OCI-LY7 (cell line): Measurements from ENCODE around the gene SH3YL1. TPM values are rescaled to one million over a fixed set of nuclear protein-coding genes. Genes with fewer than 3 reads are reported as not detected.
A peak's percentile ranks its signal among the peaks of the same experiment; 100 is the strongest.

Experiments
- BruUV-seq: library from RNA; stranded (reverse); fragments of 400-500 nt; replicated peaks from 2 replicates; lab custom pipeline; 2021; lab: Mats Ljungman, UMichigan
- CTCF ChIA-PET: fragments of 300-600 bp; sonication (Branson Sonifier 250); formaldehyde crosslinking; loops from one replicate; lab custom pipeline; 2022; ENCODE audit warnings: antibody characterized with exemption; ENCODE audit not compliant: unreplicated experiment; lab: Charles Lee
- POLR2A ChIA-PET: fragments of 300-600 bp; sonication (Branson Sonifier 250); formaldehyde crosslinking; loops from one replicate; lab custom pipeline; 2022; ENCODE audit warnings: antibody characterized with exemption; lab: Charles Lee
- DNase-seq: peaks from one replicate; pipeline ENCODE4 v3.0.0-alpha.2; 2015; ENCODE audit warnings: low spot score
- H2AFZ ChIP-seq: fragments of 200-600 bp; sonication (generic), shearing (Covaris generic); 2 replicates; pipeline ENCODE4 v1.6.1; 2014; ENCODE audit warnings: mild to moderate bottlenecking, antibody characterized with exemption, low read length, moderate library complexity
- H3K27ac ChIP-seq: fragments of 200-600 bp; sonication (generic); 2 replicates; pipeline ENCODE4 v1.5.1; 2014; ENCODE audit warnings: mixed run types, low read depth, mild to moderate bottlenecking, moderate library complexity, low read length, inconsistent platforms; ENCODE audit not compliant: poor library complexity, severe bottlenecking
- H3K36me3 ChIP-seq: fragments of 200-600 bp; sonication (generic); 2 replicates; pipeline ENCODE4 v1.6.1; 2014; ENCODE audit warnings: mild to moderate bottlenecking, antibody characterized with exemption, low read length, moderate library complexity, mixed read lengths; ENCODE audit not compliant: insufficient read depth
- H3K4me1 ChIP-seq: fragments of 200-600 bp; sonication (generic); 2 replicates; pipeline ENCODE4 v1.5.1; 2014; ENCODE audit warnings: mild to moderate bottlenecking, low read length; ENCODE audit not compliant: insufficient read depth, poor library complexity, severe bottlenecking
- H3K4me2 ChIP-seq: fragments of 200-600 bp; sonication (generic); 2 replicates; pipeline ENCODE4 v1.6.1; 2014; ENCODE audit warnings: mild to moderate bottlenecking, low read length
- H3K4me3 ChIP-seq: fragments of 200-600 bp; sonication (generic); 2 replicates; pipeline ENCODE4 v1.5.1; 2014; ENCODE audit warnings: mild to moderate bottlenecking, low read depth, low read length; ENCODE audit not compliant: poor library complexity, severe bottlenecking
- H3K79me2 ChIP-seq: fragments of 200-600 bp; sonication (generic); 2 replicates; pipeline ENCODE4 v1.6.1; 2016; ENCODE audit warnings: low read depth, mild to moderate bottlenecking, low read length, moderate library complexity, mixed read lengths; ENCODE audit not compliant: insufficient read depth
- H3K9me2 ChIP-seq: fragments of 200-600 bp; sonication (generic); 2 replicates; pipeline ENCODE4 v1.6.1; 2016; ENCODE audit warnings: mild to moderate bottlenecking, low read length, mixed read lengths; ENCODE audit not compliant: insufficient read depth
- H3K9me3 ChIP-seq: fragments of 200-600 bp; sonication (generic); 2 replicates; pipeline ENCODE4 v1.6.1; 2014; ENCODE audit warnings: mild to moderate bottlenecking, mixed run types, low read length, mixed read lengths
- H4K20me1 ChIP-seq: fragments of 200-600 bp; sonication (generic); 2 replicates; pipeline ENCODE4 v1.6.1; 2014; ENCODE audit warnings: mild to moderate bottlenecking, antibody characterized with exemption, low read length, moderate library complexity, mixed read lengths; ENCODE audit not compliant: insufficient read depth
- CTCF ChIP-seq: fragments of 200-600 bp; sonication (generic); conservative IDR thresholded peaks from 2 replicates; pipeline ENCODE4 v1.5.1; 2014; ENCODE audit warnings: mild to moderate bottlenecking, antibody characterized with exemption, low read length, moderate library complexity, mixed read lengths
- EZH2phosphoT487 ChIP-seq: fragments of 200-600 bp; sonication (generic); IDR thresholded peaks from 2 replicates; pipeline ENCODE4 v1.6.1; 2018; ENCODE audit warnings: low read depth, borderline replicate concordance, mild to moderate bottlenecking, mixed run types, antibody characterized with exemption, low read length, moderate library complexity, mixed read lengths
- intact Hi-C: fragments of 100-400 bp; cut with micrococcal nuclease; formaldehyde crosslinking; loops from one replicate; pipeline ENCODE4 v1.10.0; 2022; ENCODE audit not compliant: unreplicated experiment
- total RNA-seq, 2 experiments: library from RNA; depleted of rRNA in 1 of 2; stranded (reverse); fragments of >200 nt in 1 of 2; shearing (Covaris generic) in 1 of 2; gene quantifications; 2 replicates each; pipeline ENCODE4 v1.2.3, GENCODE V29; 2014 to 2022

The SH3YL1 gene
- total RNA-seq, 2 experiments from 2014 or later, result 21.3 to 30.9 TPM

- no peak for DNase-seq
- Histone ChIP-seq H3K4me1 (peaks cover 45% of the 10 kb centered on the region), H3K27ac (no peak overlapping the region), H4K20me1 (peaks cover 75% of the 10 kb centered on the region), H3K9me2 (no peaks in the 10 kb centered on the region), H3K4me3 (no peak overlapping the region), H2AFZ (no peak overlapping the region), H3K9me3 (no peaks in the 10 kb centered on the region), H3K36me3 (peaks cover 74% of the 10 kb centered on the region), H3K4me2 (peak overlapping the region; percentile 81; the same call in 1 of the 2 replicates), H3K79me2 (peaks cover 97% of the 10 kb centered on the region)
- no TSS peak for BruUV-seq
- intact Hi-C loops, result loop anchor here (10.0 kb wide), 1 partner anchor 165 kb away; no protein-coding TSS in a partner anchor
- CTCF ChIA-PET, result no interaction called here
- POLR2A ChIA-PET, result interaction anchor here (1.1 kb wide), 1 partner anchor 13 kb away, joined by 4 read pairs; no protein-coding TSS in a partner anchor
- TF ChIP-seq EZH2phosphoT487, result no peak
- no peak for TF ChIP-seq CTCF
Measured at GRCh38 chr2:269356-270030, 5.7 kb upstream of the SH3YL1 start.

DNA sequence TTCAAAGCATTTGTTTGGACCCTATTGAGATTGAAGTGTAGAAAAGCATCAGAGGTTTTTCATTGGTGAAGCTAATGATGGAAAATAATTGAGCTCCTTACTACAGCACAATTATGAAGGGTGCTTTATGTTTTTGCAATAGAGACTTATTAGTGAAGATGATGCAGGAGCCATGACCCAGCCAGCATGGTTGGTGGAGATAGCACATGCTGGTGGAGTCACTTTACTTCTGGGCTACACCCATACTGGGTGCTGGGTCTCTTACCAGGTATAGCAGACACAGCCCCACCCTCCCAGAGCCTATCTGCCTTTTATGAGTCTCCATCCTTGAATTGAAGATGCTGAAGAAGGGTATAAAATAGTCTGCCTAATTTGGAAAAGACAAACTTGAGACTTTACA lies 4.5 kb upstream of the SH3YL1 start:
- Histone ChIP-seq H3K4me1 (peaks cover 51% of the 10 kb centered on the region), H3K36me3 (peaks cover 63% of the 10 kb centered on the region), H2AFZ (no peak overlapping the region), H3K4me2 (peak overlapping the region; percentile 81), H3K9me3 (no peaks in the 10 kb centered on the region), H3K4me3 (peak overlapping the region; percentile 89), H3K79me2 (peaks cover 85% of the 10 kb centered on the region), H3K9me2 (no peaks in the 10 kb centered on the region), H4K20me1 (peaks cover 66% of the 10 kb centered on the region), H3K27ac (no peak overlapping the region)
- POLR2A ChIA-PET, result interaction anchor here (1.1 to 1.3 kb wide), 2 partner anchors 8 to 15 kb away, joined by 4 to 5 read pairs; no protein-coding TSS in a partner anchor
- intact Hi-C loops, result loop anchor here (10.0 kb wide), 1 partner anchor 166 kb away; no protein-coding TSS in a partner anchor
- CTCF ChIA-PET, result no interaction called here
- no TSS peak for BruUV-seq
- TF ChIP-seq EZH2phosphoT487 (no peak), CTCF (no peak)
- DNase-seq, result no peak
